ENCODE measurements around the gene VAV2.

VAV2 gene

GRCh38 chr9:133853331-133853730 lies 138.8 kb downstream of the VAV2 start:
- no peak for DNase-seq (ENCODE audit: low read depth in 2 of 2)

GRCh38 chr9:133852431-133852830 lies 139.7 kb downstream of the VAV2 start:
- DNase-seq (ENCODE audit: low read depth in 2 of 2) = no peak

- DNase-seq (ENCODE audit: low read depth in 2 of 2) = no peak
Observed at GRCh38 chr9:133851693-133852092, 140.4 kb downstream of the VAV2 start.

- DNase-seq (ENCODE audit: low read depth in 2 of 2) = no peak
Observed at GRCh38 chr9:133850937-133851336, 141.2 kb downstream of the VAV2 start.

- no peak for DNase-seq (ENCODE audit: low read depth in 2 of 2)
Observed at GRCh38 chr9:133850161-133850560, 142.0 kb downstream of the VAV2 start.

- DNase-seq (ENCODE audit: low read depth in 2 of 2) = no peak
Observed at GRCh38 chr9:133849110-133849670, 142.9 kb downstream of the VAV2 start.

- no peak for DNase-seq (ENCODE audit: low read depth in 2 of 2)
Observed at GRCh38 chr9:133848471-133849109, 143.5 kb downstream of the VAV2 start.

GRCh38 chr9:133846483-133847090 lies 145.5 kb downstream of the VAV2 start:
- DNase-seq (ENCODE audit: low read depth in 2 of 2) = no peak

GRCh38 chr9:133845440-133845839 lies 146.7 kb downstream of the VAV2 start:
- no peak for DNase-seq (ENCODE audit: low read depth in 2 of 2)

- DNase-seq (ENCODE audit: low read depth in 2 of 2) = no peak
Observed at GRCh38 chr9:133844881-133845410, 147.2 kb downstream of the VAV2 start.

- DNase-seq (ENCODE audit: low read depth in 2 of 2) = no peak
Observed at GRCh38 chr9:133844398-133844784, 147.7 kb downstream of the VAV2 start.

- DNase-seq (ENCODE audit: low read depth in 2 of 2) = no peak
Observed at GRCh38 chr9:133843751-133844397, 148.2 kb downstream of the VAV2 start.

GRCh38 chr9:133843250-133843649 lies 148.9 kb downstream of the VAV2 start:
- DNase-seq (ENCODE audit: low read depth in 2 of 2) = no peak

- DNase-seq (ENCODE audit: low read depth in 2 of 2) = no peak
Observed at GRCh38 chr9:133842721-133843227, 149.3 kb downstream of the VAV2 start.

GRCh38 chr9:133842174-133842573 lies 149.9 kb downstream of the VAV2 start:
- no peak for DNase-seq (ENCODE audit: low read depth in 2 of 2)

GRCh38 chr9:133841167-133841812 lies 150.8 kb downstream of the VAV2 start:
- DNase-seq (ENCODE audit: low read depth in 2 of 2) = no peak

GRCh38 chr9:133839822-133840329 lies 152.2 kb downstream of the VAV2 start:
- DNase-seq (ENCODE audit: low read depth in 2 of 2) = no peak

GRCh38 chr9:133838859-133839507 lies 153.1 kb downstream of the VAV2 start:
- no peak for DNase-seq (ENCODE audit: low read depth in 2 of 2)

- DNase-seq (ENCODE audit: low read depth in 2 of 2) = no peak
Observed at GRCh38 chr9:133837627-133838597, 154.2 kb downstream of the VAV2 start.

GRCh38 chr9:133836818-133837217 lies 155.3 kb downstream of the VAV2 start:
- no peak for DNase-seq (ENCODE audit: low read depth in 2 of 2)
